Erythroblast (primary cell): ENCODE results near the gene RGS7.

Experiments used
- GATA1 ChIP-seq: IDR thresholded peaks from 2 replicates; pipeline ENCODE4 v1.6.1; 2011; ENCODE audit warnings: low read depth, mild to moderate bottlenecking, control low read depth, low read length, moderate library complexity
- POLR2A ChIP-seq: IDR thresholded peaks from 2 replicates; pipeline ENCODE4 v1.6.1; 2011; ENCODE audit warnings: mild to moderate bottlenecking, low read length

- TF ChIP-seq POLR2A (no peak), GATA1 (no peak)
Measured at GRCh38 chr1:241202401-241202800, 154.6 kb downstream of the RGS7 start.
